K562 (cell line): ENCODE results near the gene GASK1B. TPM values are rescaled to one million over a fixed set of nuclear protein-coding genes. Genes with fewer than 3 reads are reported as not detected.
A peak's percentile ranks its signal among the peaks of the same experiment; 100 is the strongest.

ENCODE experiments used
- C11orf30 ChIP-seq: fragments of 450-650 bp; IDR thresholded peaks from 2 replicates; pipeline ENCODE4 v1.6.1; 2016; ENCODE audit warnings: low read depth, mild to moderate bottlenecking
- HDAC1 ChIP-seq, 2 experiments: fragments of 450-650 bp; IDR thresholded peaks; 2 replicates each; pipeline ENCODE4 v1.6.1; 2016 to 2017; ENCODE audit warnings: inconsistent platforms in 1 of 2, mild to moderate bottlenecking in 1 of 2, moderate library complexity in 1 of 2
- MYC ChIP-seq, 2 experiments: fragments of 250-450 bp in 1 of 2; sonication (Bioruptor Pico) in 1 of 2; IDR thresholded peaks; 2 replicates each; pipeline versions ENCODE4 v1.5.1 to v1.6.1; 2012 to 2021; ENCODE audit warnings: low read depth in 2 of 2, borderline replicate concordance in 1 of 2, improper control_type of control experiment in 1 of 2, low read length in 1 of 2, mild to moderate bottlenecking in 1 of 2, moderate library complexity in 1 of 2
- NR2C2 ChIP-seq, 2 experiments: fragments of 200-800 bp in 1 of 2; sonication (Bioruptor generic) in 1 of 2; sonication (generic) in 1 of 2; formaldehyde crosslinking in 1 of 2; IDR thresholded peaks; 2 replicates each; pipeline versions ENCODE4 v1.6.1 to v1.8.0; 2016 to 2022; ENCODE audit warnings: mild to moderate bottlenecking in 1 of 2, missing compliant biosample characterization in 1 of 2, missing genetic modification characterization in 1 of 2, missing genetic modification reagents in 1 of 2
- NRF1 ChIP-seq, 2 experiments: fragments of 450-650 bp; IDR thresholded peaks in 1 of 2; conservative IDR thresholded peaks in 1 of 2; 2 replicates each; pipeline ENCODE4 v1.6.1; 2014; ENCODE audit warnings: mild to moderate bottlenecking in 2 of 2
- PKNOX1 ChIP-seq: fragments of 450-650 bp; IDR thresholded peaks from 2 replicates; pipeline ENCODE4 v1.6.1; 2016
- RCOR1 ChIP-seq, 2 experiments: IDR thresholded peaks; 2 replicates each; pipeline ENCODE4 v1.6.1; 2012; ENCODE audit warnings: low read depth in 2 of 2, low read length in 2 of 2, borderline replicate concordance in 1 of 2, improper control_type of control experiment in 1 of 2
- REST ChIP-seq, 2 experiments: fragments of 450-650 bp; formaldehyde crosslinking in 1 of 2; IDR thresholded peaks; 2 replicates each; pipeline versions ENCODE4 v1.4.0 to v1.6.1; 2014 to 2020; ENCODE audit warnings: mild to moderate bottlenecking in 2 of 2, borderline replicate concordance in 1 of 2, low read depth in 1 of 2
- SMARCC2 ChIP-seq: fragments of 450-650 bp; IDR thresholded peaks from 2 replicates; pipeline ENCODE4 v1.6.1; 2017; ENCODE audit warnings: antibody characterized with exemption, moderate library complexity, mild to moderate bottlenecking, low read depth
- TBP ChIP-seq: optimal IDR thresholded peaks from 2 replicates; pipeline ENCODE3; 2011; ENCODE audit warnings: low read depth, low read length, improper control_type of control experiment
- polyA plus RNA-seq, 8 experiments: library from polyadenylated mRNA; depleted of rRNA in 4 of 8; stranded (reverse) in 5 of 8; unstranded in 3 of 8; fragments of >200 nt; fragmentation: Nextera tagmentation in 2 of 8; fragmentation: Illumina TruSeq in 1 of 8; extraction: Ambion mirVana in 2 of 8; extraction: Trizol in 1 of 8; gene quantifications; 2 replicates each; pipeline versions ENCODE4 v1.2.1 to v1.2.3, GENCODE V29; 2011 to 2014; ENCODE audit warnings: inconsistent platforms in 1 of 8, missing spikeins in 1 of 8
- total RNA-seq, 7 experiments: library from RNA; depleted of rRNA in 6 of 7; stranded (reverse); fragments of >200 nt in 6 of 7; fragmentation: Illumina TruSeq in 2 of 7; extraction: Trizol in 2 of 7; gene quantifications; 2 replicates each; pipeline versions ENCODE4 v1.2.1 to v1.2.3, GENCODE V29; 2011 to 2021; ENCODE audit warnings: low replicate concordance in 1 of 7
- TF ChIP-seq, protein P1 (sequence below), 2 experiments: IDR thresholded peaks; 2 replicates each; pipeline ENCODE4 v1.6.1; 2012; ENCODE audit warnings: improper control_type of control experiment in 2 of 2, low read depth in 2 of 2, low read length in 2 of 2, borderline replicate concordance in 1 of 2

Gene GASK1B
- total and polyA plus RNA-seq, 9 of the 15 experiments (the other 6 are each of a cell fraction or from before 2014, with no cell fraction given) = 0.13 to 1.2 (median 0.61) TPM

GRCh38 chr4:158209825-158210807, 37.3 kb upstream of the GASK1B start, which contains the start of gene TMEM144 (continued):
- peak; percentile 46; the same call in 1 of the 2 replicates for TF ChIP-seq MYC (IDR thresholded peaks at IDR 0.05; ENCODE audit: low read depth, low read length)
- TF ChIP-seq MYC (CRISPR knock-in tag; IDR thresholded peaks at IDR 0.05; ENCODE audit: borderline replicate concordance, low read depth) = no peak
- TF ChIP-seq PKNOX1 = peak; percentile 73
- TF ChIP-seq TBP = peak; percentile 82
- TF ChIP-seq C11orf30 = no peak
- peak in 1 of 2 experiments; percentile 42; a peak in 1 of 4 replicates for TF ChIP-seq HDAC1 (IDR thresholded peaks at IDR 0.05)
- peak; percentile 58; the same call in 1 of the 2 replicates for TF ChIP-seq SMARCC2
- TF ChIP-seq NR2C2 (CRISPR knock-in tag; IDR thresholded peaks at IDR 0.05) = no peak
- TF ChIP-seq NR2C2 (tag; IDR thresholded peaks at IDR 0.05) = 0 out of 2 replicates have a peak, but pooled peaks have one; percentile 34
- TF ChIP-seq NRF1 (conservative IDR thresholded peaks at IDR 0.05 in 1 of 2, IDR thresholded peaks at IDR 0.05 in 1 of 2) = peak; percentile 69 to 72
- peak; percentile 75 for TF ChIP-seq REST (IDR thresholded peaks at IDR 0.05; ENCODE audit: borderline replicate concordance)
- TF ChIP-seq REST (CRISPR knock-in tag; IDR thresholded peaks at IDR 0.05; ENCODE audit: low read depth) = no peak
- TF ChIP-seq, protein P1, sequence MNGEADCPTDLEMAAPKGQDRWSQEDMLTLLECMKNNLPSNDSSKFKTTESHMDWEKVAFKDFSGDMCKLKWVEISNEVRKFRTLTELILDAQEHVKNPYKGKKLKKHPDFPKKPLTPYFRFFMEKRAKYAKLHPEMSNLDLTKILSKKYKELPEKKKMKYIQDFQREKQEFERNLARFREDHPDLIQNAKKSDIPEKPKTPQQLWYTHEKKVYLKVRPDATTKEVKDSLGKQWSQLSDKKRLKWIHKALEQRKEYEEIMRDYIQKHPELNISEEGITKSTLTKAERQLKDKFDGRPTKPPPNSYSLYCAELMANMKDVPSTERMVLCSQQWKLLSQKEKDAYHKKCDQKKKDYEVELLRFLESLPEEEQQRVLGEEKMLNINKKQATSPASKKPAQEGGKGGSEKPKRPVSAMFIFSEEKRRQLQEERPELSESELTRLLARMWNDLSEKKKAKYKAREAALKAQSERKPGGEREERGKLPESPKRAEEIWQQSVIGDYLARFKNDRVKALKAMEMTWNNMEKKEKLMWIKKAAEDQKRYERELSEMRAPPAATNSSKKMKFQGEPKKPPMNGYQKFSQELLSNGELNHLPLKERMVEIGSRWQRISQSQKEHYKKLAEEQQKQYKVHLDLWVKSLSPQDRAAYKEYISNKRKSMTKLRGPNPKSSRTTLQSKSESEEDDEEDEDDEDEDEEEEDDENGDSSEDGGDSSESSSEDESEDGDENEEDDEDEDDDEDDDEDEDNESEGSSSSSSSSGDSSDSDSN (IDR thresholded peaks at IDR 0.05; ENCODE audit: borderline replicate concordance in 1 of 2, low read depth in 2 of 2, low read length in 2 of 2) = peak; percentile 90 to 94; a peak in 3 of 4 replicates
- 0 out of 4 replicates have a peak, but pooled peaks of 1 of the 2 experiments have one; percentile 19 for TF ChIP-seq RCOR1 (IDR thresholded peaks at IDR 0.05; ENCODE audit: borderline replicate concordance in 1 of 2, low read depth in 2 of 2, low read length in 2 of 2)
